Body of pancreas (tissue), 4 donors: ENCODE measurements around the gene CBR1. TPM values are rescaled to one million over a fixed set of nuclear protein-coding genes. Genes with fewer than 3 reads are reported as not detected.
"Not testable (repeated sequence)": the region's sequence is repeated elsewhere in the genome, so short reads cannot be mapped to it uniquely, and the experiment has no call there.

Source experiments
- ATAC-seq: fragments of 150-250 bp; one replicate; pipeline ENCODE4 v1.9.1; 2016
- DNase-seq, 4 donors: peaks; one replicate each; pipeline ENCODE4 v3.0.0-alpha.2; 2019
- H3K27ac ChIP-seq, 4 donors: fragments of 200-600 bp; sonication (generic); 1 replicate in 3 of 4; 2 replicates in 1 of 4; pipeline versions ENCODE4 v1.5.1 to v1.6.1; 2016 to 2019; ENCODE audit warnings: mild to moderate bottlenecking in 1 of 4, mixed read lengths in 1 of 4, moderate library complexity in 1 of 4
- H3K27me3 ChIP-seq, 2 donors: fragments of 200-600 bp; sonication (generic); one replicate each; pipeline ENCODE4 v1.6.0; 2016; ENCODE audit warnings: mild to moderate bottlenecking in 1 of 2
- H3K36me3 ChIP-seq, 2 donors: fragments of 200-600 bp; sonication (generic); replicated peaks in 1 of 2; 2 replicates each; pipeline ENCODE4 v1.5.1; 2016; ENCODE audit warnings: low read depth in 2 of 2; ENCODE audit not compliant: insufficient read depth in 1 of 2
- H3K4me1 ChIP-seq: fragments of 200-600 bp; sonication (generic); one replicate; pipeline ENCODE4 v1.6.0; 2016
- H3K4me3 ChIP-seq, 2 donors: fragments of 200-600 bp; sonication (generic); 1 replicate in 1 of 2; 2 replicates in 1 of 2; pipeline ENCODE4 v1.5.1; 2016 to 2019
- H3K9me3 ChIP-seq, 3 donors: fragments of 200-600 bp; sonication (generic); 1 replicate in 2 of 3; 2 replicates in 1 of 3; pipeline ENCODE4 v1.5.1; 2016
- POLR2A ChIP-seq, 3 donors: fragments of 450-650 bp; IDR thresholded peaks; one replicate each; pipeline ENCODE4 v1.6.1; 2016; ENCODE audit warnings: antibody characterized with exemption in 3 of 3, mild to moderate bottlenecking in 2 of 3
- WGBS, 2 donors: methylation state at CpG; one replicate each; pipeline ENCODE4 v1.1.5; 2017; 5-methylcytosine and 5-hydroxymethylcytosine counted together
- intact Hi-C: fragments of 100-400 bp; cut with DNase I; formaldehyde crosslinking; loops from one replicate; pipeline ENCODE4 v1.15.1; 2023
- total RNA-seq, 2 donors: library from RNA; depleted of rRNA; stranded (reverse); fragments of >200 nt; gene quantifications; one replicate each; pipeline ENCODE4 v1.1.0, GENCODE V29; 2016
- TF ChIP-seq, protein P1 (sequence below), 7 experiments: fragments of 450-650 bp in 4 of 7; fragments of 200-600 bp in 3 of 7; sonication (generic) in 3 of 7; IDR thresholded peaks; one replicate each; pipeline ENCODE4 v1.5.1; 2016 to 2019; ENCODE audit warnings: antibody characterized with exemption in 7 of 7

Gene CBR1
- total RNA-seq, 2 donors from 2014 or later = 78.8 to 80.7 TPM

- no peak for DNase-seq
- H3K4me1 ChIP-seq = no peaks in the 10 kb centered on the region
- no peak for ATAC-seq
- intact Hi-C loops = no loop called here
- WGBS, 2 donors = 89% methylated on average over 3 of the region's 3 CpGs
- H3K9me3 ChIP-seq = peaks cover 0 to under 1% (median 0%) of the 10 kb centered on the region in 3 donors
- H3K27me3 ChIP-seq = no peaks in the 10 kb centered on the region
- H3K27ac ChIP-seq = no peak overlapping the region
- no peak for TF ChIP-seq POLR2A (IDR thresholded peaks at IDR 0.05)
- TF ChIP-seq, protein P1, sequence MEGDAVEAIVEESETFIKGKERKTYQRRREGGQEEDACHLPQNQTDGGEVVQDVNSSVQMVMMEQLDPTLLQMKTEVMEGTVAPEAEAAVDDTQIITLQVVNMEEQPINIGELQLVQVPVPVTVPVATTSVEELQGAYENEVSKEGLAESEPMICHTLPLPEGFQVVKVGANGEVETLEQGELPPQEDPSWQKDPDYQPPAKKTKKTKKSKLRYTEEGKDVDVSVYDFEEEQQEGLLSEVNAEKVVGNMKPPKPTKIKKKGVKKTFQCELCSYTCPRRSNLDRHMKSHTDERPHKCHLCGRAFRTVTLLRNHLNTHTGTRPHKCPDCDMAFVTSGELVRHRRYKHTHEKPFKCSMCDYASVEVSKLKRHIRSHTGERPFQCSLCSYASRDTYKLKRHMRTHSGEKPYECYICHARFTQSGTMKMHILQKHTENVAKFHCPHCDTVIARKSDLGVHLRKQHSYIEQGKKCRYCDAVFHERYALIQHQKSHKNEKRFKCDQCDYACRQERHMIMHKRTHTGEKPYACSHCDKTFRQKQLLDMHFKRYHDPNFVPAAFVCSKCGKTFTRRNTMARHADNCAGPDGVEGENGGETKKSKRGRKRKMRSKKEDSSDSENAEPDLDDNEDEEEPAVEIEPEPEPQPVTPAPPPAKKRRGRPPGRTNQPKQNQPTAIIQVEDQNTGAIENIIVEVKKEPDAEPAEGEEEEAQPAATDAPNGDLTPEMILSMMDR (IDR thresholded peaks at IDR 0.05) = no peak
- H3K4me3 ChIP-seq = no peak overlapping the region
- H3K36me3 ChIP-seq = no peaks in the 10 kb centered on the region
Observed at GRCh38 chr21:36099000-36099399, 29.2 kb downstream of the CBR1 start.

GRCh38 chr21:36099695-36100211 lies 29.9 kb downstream of the CBR1 start:
- H3K36me3 ChIP-seq, H3K4me1 ChIP-seq, H3K9me3 ChIP-seq, DNase-seq, H3K4me3 ChIP-seq, H3K27me3 ChIP-seq, ATAC-seq, intact Hi-C loops, H3K27ac ChIP-seq: not testable (repeated sequence)
- 44 to 54% methylated on average over 12 to 13 of the region's 13 CpGs for WGBS, 2 donors

GRCh38 chr21:36100971-36101641 lies 31.3 kb downstream of the CBR1 start:
- no peak for DNase-seq
- Histone ChIP-seq H3K9me3 (no peaks in the 10 kb centered on the region), H3K4me1 (no peaks in the 10 kb centered on the region), H3K27me3 (no peaks in the 10 kb centered on the region), H3K27ac (no peak overlapping the region), H3K36me3 (no peaks in the 10 kb centered on the region), H3K4me3 (no peak overlapping the region)
- TF ChIP-seq, protein P1 (IDR thresholded peaks at IDR 0.05) = no peak
- no peak for TF ChIP-seq POLR2A (IDR thresholded peaks at IDR 0.05)
- intact Hi-C loops = no loop called here
- 69 to 73% methylated on average over 6 of the region's 6 CpGs for WGBS, 2 donors
- ATAC-seq = no peak

GRCh38 chr21:36103434-36103833 lies 33.6 kb downstream of the CBR1 start:
- no peak for ATAC-seq
- intact Hi-C loops = no loop called here
- Histone ChIP-seq H3K36me3 (no peaks in the 10 kb centered on the region), H3K27me3 (no peaks in the 10 kb centered on the region), H3K27ac (no peak overlapping the region), H3K9me3 (no peaks in the 10 kb centered on the region), H3K4me3 (no peak overlapping the region), H3K4me1 (no peaks in the 10 kb centered on the region)
- no peak for TF ChIP-seq POLR2A (IDR thresholded peaks at IDR 0.05)
- TF ChIP-seq, protein P1 (IDR thresholded peaks at IDR 0.05) = no peak
- DNase-seq = no peak

GRCh38 chr21:36104317-36105300 lies 34.8 kb downstream of the CBR1 start:
- Histone ChIP-seq H3K4me3 (no peak overlapping the region), H3K27me3 (no peaks in the 10 kb centered on the region), H3K4me1 (no peaks in the 10 kb centered on the region), H3K9me3 (no peaks in the 10 kb centered on the region), H3K27ac (peak overlapping the region in 1 of 4 donors; percentile 49), H3K36me3 (no peaks in the 10 kb centered on the region)
- peak; percentile 64 for ATAC-seq
- WGBS, 2 donors = 28 to 32% methylated on average over 23 to 29 of the region's 29 CpGs
- DNase-seq = peak; percentile 29 to 60 (median 47)
- TF ChIP-seq, protein P1 (IDR thresholded peaks at IDR 0.05) = peak in 6 of 7 experiments; percentile 27 to 50 (median 36)
- TF ChIP-seq POLR2A (IDR thresholded peaks at IDR 0.05) = peak in 1 of 3 donors; percentile 18
- intact Hi-C loops = no loop called here
